ENCODE results near the gene ATP2A3. TPM values are rescaled to one million over a fixed set of nuclear protein-coding genes. Genes with fewer than 3 reads are reported as not detected.

ATP2A3 gene
- total RNA-seq, 1 experiment from 2014 or later = 13.3 TPM

DNA sequence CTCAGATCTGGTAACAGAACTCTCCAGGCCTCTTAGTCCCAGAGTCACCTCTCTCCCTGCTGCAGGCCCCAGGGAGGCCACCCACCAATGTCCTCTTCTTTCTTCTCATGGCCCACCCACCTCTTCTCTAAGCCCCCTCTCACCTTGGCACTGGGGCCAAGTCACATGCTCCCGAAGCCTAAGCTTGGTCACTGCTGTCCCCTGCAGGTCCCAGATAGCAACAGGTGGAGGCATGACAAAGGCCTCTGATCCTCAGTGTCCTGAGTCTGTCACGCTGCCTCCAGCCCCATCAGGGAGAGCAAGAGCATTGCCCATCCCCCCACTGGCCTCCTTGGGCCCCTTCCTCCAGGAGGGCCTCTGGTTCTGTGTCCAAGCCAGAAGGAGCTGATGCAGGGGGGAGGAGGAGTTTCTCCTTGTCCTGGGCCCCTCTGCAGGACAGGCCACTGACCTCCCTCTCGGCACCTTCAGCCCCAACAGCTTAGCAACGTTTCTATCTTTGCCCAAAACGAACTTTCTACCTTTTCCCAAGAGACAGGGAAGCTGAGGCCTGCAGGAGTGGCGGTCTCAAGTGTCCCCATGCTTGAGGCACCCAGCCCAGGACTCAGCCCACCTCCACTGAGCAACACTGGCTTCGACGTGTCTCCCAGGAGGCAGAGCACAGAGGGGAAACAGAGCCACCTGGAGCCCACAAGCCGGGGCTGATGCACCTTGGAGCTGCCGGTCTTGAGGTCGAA is 56.6 kb downstream of the ATP2A3 start:
- Mint-ChIP-seq H3K4me3 (no peak overlapping the region; a peak in 2 of 5 replicates), H3K9me3 (peaks cover 0 to 2% of the 10 kb centered on the region in 2 experiments; a peak in 2 of 5 replicates), H3K4me1 (peaks cover 15 to 18% of the 10 kb centered on the region in 2 experiments), H3K36me3 (ENCODE audit: insufficient read depth in 1 of 3, low read depth in 3 of 3) (no peaks in the 10 kb centered on the region), H3K27me3 (ENCODE audit: low read depth) (peaks cover 2% of the 10 kb centered on the region; the same call in 1 of the 2 replicates), H3K27ac (peak overlapping the region in 2 of 3 experiments; percentile 85 to 88; a peak in 3 of 7 replicates)
- no peak overlapping the region for H3T11ph ChIP-seq (ENCODE audit: low read length)
- H3K23ac ChIP-seq (ENCODE audit: insufficient read length, low read depth, low read length) = no peak overlapping the region
- H4K91ac ChIP-seq (ENCODE audit: insufficient read length, low read depth, low read length) = no peak overlapping the region
- no peak overlapping the region for H3K4me2 ChIP-seq (ENCODE audit: insufficient read depth, insufficient read length, low read length)
- H3K79me2 ChIP-seq (ENCODE audit: insufficient read depth, low read length) = no peaks in the 10 kb centered on the region
- H4K20me1 ChIP-seq (ENCODE audit: control insufficient read depth, insufficient read depth, insufficient read length) = no peaks in the 10 kb centered on the region
- H2AFZ ChIP-seq (ENCODE audit: low read length) = no peak overlapping the region
- peak; percentile 62 for TF ChIP-seq CTCF (conservative IDR thresholded peaks at IDR 0.05)
- no peak overlapping the region for H2BK20ac ChIP-seq (ENCODE audit: low read depth, low read length, poor library complexity, severe bottlenecking)
- no peak overlapping the region for H2BK120ac ChIP-seq (ENCODE audit: low read depth, low read length, poor library complexity, severe bottlenecking)
- H2AK5ac ChIP-seq (ENCODE audit: insufficient read length, low read length) = no peak overlapping the region
- H3K9me3 ChIP-seq (ENCODE audit: control insufficient read depth, low read depth, low read length) = no peaks in the 10 kb centered on the region
- no peaks in the 10 kb centered on the region for H3K27me3 ChIP-seq (ENCODE audit: insufficient read depth, low read length)
- no peak overlapping the region for H3K18ac ChIP-seq (ENCODE audit: insufficient read length, low read depth, low read length)
- H3K4me1 ChIP-seq (ENCODE audit: insufficient read depth, low read length) = no peaks in the 10 kb centered on the region; the same call in 1 of the 2 replicates
- H3K79me1 ChIP-seq (ENCODE audit: insufficient read depth, low read depth, low read length, poor library complexity, severe bottlenecking) = no peaks in the 10 kb centered on the region
- peak; percentile 79 for DNase-seq
- no peak overlapping the region for H2BK12ac ChIP-seq (ENCODE audit: insufficient read length, low read depth, low read length)
- no peak overlapping the region for H3K27ac ChIP-seq (ENCODE audit: insufficient read length, low read depth, low read length)
- H3K9ac ChIP-seq (ENCODE audit: extremely low read depth, insufficient read length, low read length) = no peak overlapping the region
- H4K8ac ChIP-seq (replicated peaks; ENCODE audit: insufficient read length, low read depth, low read length) = no peak overlapping the region
- H3K4ac ChIP-seq (ENCODE audit: low read depth, low read length) = no peak overlapping the region
- H3K56ac ChIP-seq (ENCODE audit: insufficient read length, low read depth, low read length) = no peak overlapping the region
- peak overlapping the region; percentile 47 for H3K14ac ChIP-seq (ENCODE audit: insufficient read depth, low read length)
- H2BK5ac ChIP-seq (ENCODE audit: insufficient read length, low read length) = no peak overlapping the region
- H4K5ac ChIP-seq (ENCODE audit: insufficient read length, low read depth, low read length) = no peak overlapping the region
- no peak overlapping the region for H2BK15ac ChIP-seq (ENCODE audit: low read depth, low read length)
- no peaks in the 10 kb centered on the region for H3K23me2 ChIP-seq (ENCODE audit: insufficient read length, low read depth, low read length, poor library complexity, severe bottlenecking)
- no CpG with 5 or more reads among the region's 11 CpGs for WGBS (ENCODE audit: extremely low coverage, insufficient read length, low lambda C conversion rate)

Data from H9 (cell line).